Neuronal stem cell (in vitro differentiated cells): ENCODE results near the gene RAD23B.

Source experiments
- DNase-seq: peaks from one replicate; pipeline ENCODE4 v3.0.0-alpha.2; 2013; ENCODE audit warnings: low spot score
- H2AFZ ChIP-seq: one replicate; pipeline ENCODE4 v1.6.1; 2013; ENCODE audit warnings: mild to moderate bottlenecking, low read length, inconsistent platforms
- H2AK5ac ChIP-seq: 2 replicates; pipeline ENCODE4 v1.6.1; 2013; ENCODE audit warnings: low read depth, mild to moderate bottlenecking, inconsistent platforms, low read length, moderate library complexity, mixed read lengths
- H2BK120ac ChIP-seq: 2 replicates; pipeline ENCODE4 v1.6.1; 2013; ENCODE audit warnings: low read depth, mild to moderate bottlenecking, inconsistent platforms, low read length, moderate library complexity, mixed read lengths
- H2BK12ac ChIP-seq: one replicate; pipeline ENCODE4 v1.6.1; 2013; ENCODE audit warnings: low read length, inconsistent platforms
- H2BK15ac ChIP-seq: 2 replicates; pipeline ENCODE4 v1.6.1; 2013; ENCODE audit warnings: mild to moderate bottlenecking, low read length, inconsistent platforms, mixed read lengths
- H2BK5ac ChIP-seq: one replicate; pipeline ENCODE4 v1.6.1; 2013; ENCODE audit warnings: inconsistent platforms, mild to moderate bottlenecking, low read length, moderate library complexity
- H3K14ac ChIP-seq: one replicate; pipeline ENCODE4 v1.6.1; 2013; ENCODE audit warnings: low read length, inconsistent platforms
- H3K18ac ChIP-seq: 2 replicates; pipeline ENCODE4 v1.6.1; 2013; ENCODE audit warnings: low read length, inconsistent platforms
- H3K23ac ChIP-seq: 2 replicates; pipeline ENCODE4 v1.6.1; 2013; ENCODE audit warnings: low read depth, mild to moderate bottlenecking, mixed read lengths, low read length, inconsistent platforms; ENCODE audit not compliant: poor library complexity
- H3K27ac ChIP-seq: replicated peaks from 3 replicates; pipeline ENCODE4 v1.5.1; 2013; ENCODE audit warnings: low read length, inconsistent platforms
- H3K27me3 ChIP-seq, 3 experiments: 2 replicates each; pipeline ENCODE4 v1.6.1; 2013; ENCODE audit warnings: low read length in 3 of 3, mild to moderate bottlenecking in 2 of 3, inconsistent platforms in 1 of 3, low read depth in 1 of 3, mixed read lengths in 1 of 3, moderate library complexity in 1 of 3; ENCODE audit not compliant: control insufficient read depth in 3 of 3, insufficient read depth in 3 of 3
- H3K36me3 ChIP-seq, 2 donors: replicated peaks in 1 of 2; 2 replicates each; pipeline ENCODE4 v1.6.1; 2013; ENCODE audit warnings: low read length in 2 of 2; ENCODE audit not compliant: control insufficient read depth in 2 of 2, insufficient read depth in 2 of 2
- H3K4ac ChIP-seq: 2 replicates; pipeline ENCODE4 v1.6.1; 2013; ENCODE audit warnings: inconsistent platforms, mild to moderate bottlenecking, low read length, moderate library complexity
- H3K4me1 ChIP-seq, 2 donors: 1 replicate in 1 of 2; 2 replicates in 1 of 2; pipeline ENCODE4 v1.6.1; 2013; ENCODE audit warnings: low read length in 2 of 2, low read depth in 1 of 2; ENCODE audit not compliant: control insufficient read depth in 2 of 2, insufficient read depth in 1 of 2
- H3K4me2 ChIP-seq: one replicate; pipeline ENCODE4 v1.6.1; 2013; ENCODE audit warnings: mild to moderate bottlenecking, low read length, inconsistent platforms; ENCODE audit not compliant: insufficient read depth, poor library complexity, severe bottlenecking
- H3K4me3 ChIP-seq, 2 donors: 2 replicates each; pipeline ENCODE4 v1.5.1; 2013; ENCODE audit warnings: low read length in 2 of 2, mild to moderate bottlenecking in 2 of 2, inconsistent platforms in 1 of 2, moderate library complexity in 1 of 2
- H3K79me1 ChIP-seq: one replicate; pipeline ENCODE4 v1.6.1; 2013; ENCODE audit warnings: low read depth, mild to moderate bottlenecking, inconsistent platforms, low read length, moderate library complexity
- H3K9ac ChIP-seq: one replicate; pipeline ENCODE4 v1.6.1; 2013; ENCODE audit warnings: mild to moderate bottlenecking, low read depth, low read length, inconsistent platforms; ENCODE audit not compliant: poor library complexity
- H3K9me3 ChIP-seq, 2 donors: replicated peaks in 1 of 2; 2 replicates each; pipeline versions ENCODE3 to v1.6.1; 2013; ENCODE audit warnings: low read length in 2 of 2, mild to moderate bottlenecking in 2 of 2, inconsistent platforms in 1 of 2, low read depth in 1 of 2, mixed read lengths in 1 of 2, moderate library complexity in 1 of 2; ENCODE audit not compliant: control insufficient read depth in 2 of 2, insufficient read depth in 1 of 2
- H4K8ac ChIP-seq: one replicate; pipeline ENCODE4 v1.6.1; 2013; ENCODE audit warnings: low read depth, mild to moderate bottlenecking, inconsistent platforms, low read length, moderate library complexity
- H4K91ac ChIP-seq: one replicate; pipeline ENCODE4 v1.6.1; 2013; ENCODE audit warnings: low read length, low read depth, mild to moderate bottlenecking, inconsistent platforms; ENCODE audit not compliant: poor library complexity
- WGBS, 2 donors: extraction: QIAGEN DNeasy Blood & Tissue Kit; methylation state at CpG; one replicate each; pipeline ENCODE4 v1.1.7; 2013; ENCODE audit warnings: missing lambda C conversion rate in 2 of 2, mixed read lengths in 1 of 2; ENCODE audit not compliant: insufficient read length in 2 of 2, insufficient replicate concordance in 1 of 2; ENCODE audit errors: extremely low coverage in 2 of 2; 5-methylcytosine and 5-hydroxymethylcytosine counted together

RAD23B gene

GRCh38 chr9:107351382-107352045 is 68.4 kb downstream of the RAD23B start:
- WGBS, 2 donors = no CpG with 5 or more reads among the region's 6 CpGs
- H3K36me3 ChIP-seq = no peaks in the 10 kb centered on the region
- no peak overlapping the region for H4K91ac ChIP-seq
- no peak overlapping the region for H3K4me2 ChIP-seq
- no peaks in the 10 kb centered on the region for H3K79me1 ChIP-seq
- H2BK12ac ChIP-seq = no peak overlapping the region
- no peak overlapping the region for H3K14ac ChIP-seq
- no peak overlapping the region for H2BK5ac ChIP-seq
- no peak overlapping the region for H3K9ac ChIP-seq
- H3K4ac ChIP-seq = no peak overlapping the region
- no peak overlapping the region for H2AFZ ChIP-seq
- H4K8ac ChIP-seq = no peak overlapping the region
- no peaks in the 10 kb centered on the region for H3K9me3 ChIP-seq
- no peak overlapping the region for H2BK120ac ChIP-seq
- H3K18ac ChIP-seq = no peak overlapping the region
- no peaks in the 10 kb centered on the region for H3K27me3 ChIP-seq
- no peaks in the 10 kb centered on the region for H3K4me1 ChIP-seq
- no peak overlapping the region for H3K4me3 ChIP-seq
- no peak for DNase-seq
- no peak overlapping the region for H2AK5ac ChIP-seq
- no peak overlapping the region for H2BK15ac ChIP-seq
- no peak overlapping the region for H3K23ac ChIP-seq
- no peak overlapping the region for H3K27ac ChIP-seq

- Histone ChIP-seq H3K4ac (no peak overlapping the region), H4K8ac (no peak overlapping the region), H2BK15ac (no peak overlapping the region), H3K9ac (no peak overlapping the region), H3K14ac (no peak overlapping the region), H3K4me1 (no peaks in the 10 kb centered on the region), H2AFZ (no peak overlapping the region), H3K4me2 (no peak overlapping the region), H2BK120ac (no peak overlapping the region), H3K4me3 (no peak overlapping the region), H2AK5ac (no peak overlapping the region), H3K18ac (no peak overlapping the region), H4K91ac (no peak overlapping the region), H3K36me3 (no peaks in the 10 kb centered on the region), H3K9me3 (no peaks in the 10 kb centered on the region), H3K23ac (no peak overlapping the region), H3K27me3 (peaks cover 0 to 3% (median 0%) of the 10 kb centered on the region in 3 experiments), H3K27ac (no peak overlapping the region), H2BK5ac (no peak overlapping the region), H3K79me1 (no peaks in the 10 kb centered on the region), H2BK12ac (no peak overlapping the region)
- no peak for DNase-seq
- no CpG with 5 or more reads among the region's 3 CpGs for WGBS, 2 donors
Observed at GRCh38 chr9:107355394-107355793, 72.3 kb downstream of the RAD23B start.

GRCh38 chr9:107358986-107359385 is 75.9 kb downstream of the RAD23B start:
- Histone ChIP-seq H3K9me3 (no peaks in the 10 kb centered on the region), H2BK15ac (no peak overlapping the region), H3K4me2 (no peak overlapping the region), H3K36me3 (no peaks in the 10 kb centered on the region), H3K4me3 (no peak overlapping the region), H3K9ac (no peak overlapping the region), H2AK5ac (no peak overlapping the region), H2BK120ac (no peak overlapping the region), H4K8ac (no peak overlapping the region), H3K27me3 (peaks cover 0 to 3% (median 0%) of the 10 kb centered on the region in 3 experiments), H2AFZ (no peak overlapping the region), H2BK5ac (no peak overlapping the region), H4K91ac (no peak overlapping the region), H3K4ac (no peak overlapping the region), H3K4me1 (peaks cover 0 to 4% of the 10 kb centered on the region in 2 donors), H3K14ac (no peak overlapping the region), H3K27ac (no peak overlapping the region), H3K18ac (no peak overlapping the region), H3K79me1 (no peaks in the 10 kb centered on the region), H3K23ac (no peak overlapping the region), H2BK12ac (no peak overlapping the region)
- no CpG with 5 or more reads among the region's 7 CpGs for WGBS, 2 donors
- DNase-seq = no peak

- Histone ChIP-seq H3K9me3 (no peaks in the 10 kb centered on the region), H3K4me3 (no peak overlapping the region), H2BK120ac (peak overlapping the region; percentile 43), H3K4ac (no peak overlapping the region), H3K27ac (no peak overlapping the region), H3K27me3 (peaks cover 0 to 3% (median 0%) of the 10 kb centered on the region in 3 experiments), H4K8ac (no peak overlapping the region), H2BK12ac (no peak overlapping the region), H3K18ac (no peak overlapping the region), H3K4me2 (no peak overlapping the region), H3K36me3 (no peaks in the 10 kb centered on the region), H2BK5ac (no peak overlapping the region), H4K91ac (peak overlapping the region; percentile 94), H3K79me1 (no peaks in the 10 kb centered on the region), H3K4me1 (peaks cover 0 to 4% of the 10 kb centered on the region in 2 donors), H3K9ac (no peak overlapping the region), H2AK5ac (peak overlapping the region; percentile 62), H2AFZ (no peak overlapping the region), H2BK15ac (no peak overlapping the region), H3K14ac (peak overlapping the region; percentile 22), H3K23ac (peak overlapping the region; percentile 12)
- DNase-seq = no peak
- WGBS, 2 donors = no CpG with 5 or more reads among the region's 7 CpGs
Observed at GRCh38 chr9:107360098-107360497, 77.0 kb downstream of the RAD23B start.
